ENCODE measurements around the gene RTTN.
"Not testable (repeated sequence)": the region's sequence is repeated elsewhere in the genome, so short reads cannot be mapped to it uniquely, and the experiment has no call there.

RTTN gene

GRCh38 chr18:69980509-69980908 lies 225.0 kb downstream of the RTTN start:
- no peak for DNase-seq (ENCODE audit: low read depth)

DNA sequence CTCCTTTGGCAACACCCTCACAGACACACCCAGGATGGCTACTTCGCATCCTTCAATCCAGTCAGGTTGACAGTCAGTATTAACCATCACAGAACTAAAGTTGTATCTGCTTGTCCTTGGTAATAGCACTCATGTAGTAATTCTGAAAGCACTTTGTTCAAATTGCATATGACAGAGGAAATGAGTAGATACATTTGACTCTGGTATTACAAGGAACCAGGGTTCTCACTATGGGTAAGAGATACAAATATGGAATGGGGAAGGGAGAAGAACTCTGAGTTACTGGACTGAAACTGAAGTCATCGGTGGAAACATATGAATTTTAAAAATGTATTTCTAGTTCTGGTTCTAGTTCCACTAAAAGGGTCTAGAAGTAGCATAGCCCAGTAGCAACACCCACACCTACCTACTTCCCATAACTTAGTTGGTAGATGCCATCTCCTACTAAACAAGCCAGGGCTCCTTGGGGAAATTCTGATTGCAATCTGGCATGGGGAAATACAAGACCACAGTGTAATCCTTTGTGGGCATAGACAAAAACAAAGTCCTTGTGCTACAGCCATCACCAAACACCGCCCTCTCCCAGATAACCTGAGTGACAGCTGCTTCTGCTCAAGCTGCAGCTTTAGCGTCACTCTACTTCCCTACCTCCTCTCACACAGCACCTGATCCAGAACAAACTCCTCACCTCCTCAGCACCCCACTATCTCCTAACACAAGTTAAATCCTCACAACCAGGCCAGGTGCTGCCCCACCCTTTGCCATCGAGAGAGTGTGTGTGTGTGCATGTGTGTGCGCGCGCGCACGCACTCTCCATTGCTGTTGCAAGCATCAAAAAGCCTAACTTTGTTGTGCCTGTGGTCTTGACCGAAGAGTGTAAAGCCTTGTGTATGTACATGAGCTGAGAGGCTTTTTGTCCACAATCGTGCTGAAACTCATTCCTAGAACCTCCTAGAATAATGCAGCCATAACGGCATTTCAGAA lies 226.5 kb downstream of the RTTN start:
- no peak for DNase-seq (ENCODE audit: low read depth)

DNA sequence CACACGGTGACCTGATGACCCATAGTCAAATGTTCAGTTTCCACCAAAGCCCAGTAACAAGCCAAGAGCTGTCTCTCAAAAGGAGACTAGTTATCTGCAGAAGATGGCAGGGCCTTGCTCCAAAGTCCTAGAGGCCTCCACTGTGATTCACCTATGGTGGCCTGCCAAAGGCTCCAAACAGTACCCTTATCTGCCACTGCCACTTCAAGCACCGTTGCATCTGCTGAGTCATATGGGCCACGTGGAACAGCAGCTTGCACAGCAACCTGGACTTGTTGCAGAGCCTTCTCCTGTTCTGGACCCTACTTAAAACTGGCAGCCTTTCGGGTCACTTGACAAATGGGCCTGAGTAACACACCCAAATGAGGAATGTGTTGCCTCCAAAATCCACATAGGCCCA lies 230.2 kb downstream of the RTTN start:
- not testable (repeated sequence) for DNase-seq (ENCODE audit: low read depth)

DNA sequence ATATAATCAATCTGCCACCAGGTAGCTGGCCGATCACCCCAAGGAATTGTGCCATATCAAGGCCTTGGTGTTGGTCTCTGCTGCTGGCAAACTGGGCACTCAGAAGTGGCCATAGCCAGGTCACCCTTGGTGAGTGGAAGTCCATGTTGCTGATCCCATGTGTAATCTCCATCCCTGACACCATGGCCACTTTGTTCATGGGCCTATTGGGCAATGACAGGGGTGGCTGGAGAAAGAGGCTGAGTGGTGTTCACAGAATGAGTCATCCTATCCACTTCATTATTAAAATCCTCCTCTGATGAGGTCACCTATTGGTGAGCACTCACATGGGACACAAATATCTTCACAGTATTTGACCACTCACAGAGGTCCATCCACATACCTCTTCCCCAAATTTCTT lies 231.1 kb downstream of the RTTN start:
- no peak for DNase-seq (ENCODE audit: low read depth)

GRCh38 chr18:69969491-69969890 lies 236.0 kb downstream of the RTTN start:
- DNase-seq (ENCODE audit: low read depth), result no peak

- no peak for DNase-seq (ENCODE audit: low read depth)
These were observed 237.4 kb downstream of the RTTN start for GRCh38 chr18:69968039-69968438.

- no peak for DNase-seq (ENCODE audit: low read depth)
These were observed 242.3 kb downstream of the RTTN start for GRCh38 chr18:69963196-69963595.

DNA sequence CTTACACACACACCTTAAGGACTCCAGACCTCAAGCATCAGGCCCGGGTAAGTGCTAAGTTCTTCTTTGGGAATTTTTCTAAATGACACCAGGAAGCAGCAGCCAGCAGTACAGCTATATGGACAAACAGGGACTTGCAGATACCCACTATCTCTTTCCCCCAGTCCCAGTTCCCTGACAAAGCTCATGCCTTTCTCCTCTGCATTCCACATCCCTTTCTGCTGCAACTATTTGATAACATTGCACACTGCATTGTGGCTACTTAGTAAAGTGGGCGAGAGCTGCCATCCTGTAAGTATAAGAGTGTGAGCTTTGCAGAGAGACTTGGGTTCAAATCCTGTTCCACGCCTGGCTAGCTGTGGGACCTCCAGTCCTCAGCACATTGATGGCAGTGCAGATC lies 243.8 kb downstream of the RTTN start:
- DNase-seq (ENCODE audit: low read depth), result no peak

DNA sequence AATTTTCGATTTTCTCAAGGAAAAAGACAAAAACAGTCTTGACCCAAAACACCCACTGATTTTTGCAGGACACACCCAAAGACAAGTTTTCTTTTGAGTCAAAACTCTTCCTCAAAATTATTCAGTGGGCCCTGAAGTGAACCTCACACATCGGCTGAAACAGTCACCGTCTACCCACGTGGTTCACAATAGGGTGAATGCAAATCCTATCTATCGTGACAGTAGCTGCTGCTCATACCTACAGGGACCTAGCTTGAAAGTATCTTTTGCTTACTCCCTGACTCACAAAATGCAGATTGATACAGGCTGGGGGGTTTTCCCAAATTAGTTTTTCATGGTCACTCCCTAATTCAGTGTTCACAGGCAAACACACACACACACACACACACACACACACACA lies 247.1 kb downstream of the RTTN start:
- DNase-seq (ENCODE audit: low read depth), result no peak

- DNase-seq (ENCODE audit: low read depth), result no peak
These were observed 247.7 kb downstream of the RTTN start for GRCh38 chr18:69957747-69958146.

- no peak for DNase-seq (ENCODE audit: low read depth)
These were observed 248.5 kb downstream of the RTTN start for GRCh38 chr18:69956665-69957620.

DNA sequence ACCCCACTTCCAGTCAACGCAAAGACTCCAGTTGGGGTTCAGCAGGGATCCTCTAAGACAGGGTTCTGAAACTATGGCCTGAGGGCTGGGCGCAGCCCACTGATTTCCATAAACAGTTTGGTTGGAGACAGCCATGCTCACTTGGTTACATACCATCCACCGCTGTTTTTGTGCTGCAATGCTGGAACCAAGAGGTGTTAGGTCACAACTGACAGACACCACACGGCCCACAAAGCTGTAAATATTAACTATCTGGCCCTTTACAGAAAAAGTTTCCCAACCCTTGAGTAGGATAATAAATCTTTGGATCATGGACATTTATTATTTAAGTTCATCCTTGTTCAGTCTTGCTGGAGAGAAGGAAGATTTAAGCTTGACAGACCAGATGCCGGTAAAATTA lies 249.4 kb downstream of the RTTN start:
- no peak for DNase-seq (ENCODE audit: low read depth)

GRCh38 chr18:69954719-69955480 lies 250.6 kb downstream of the RTTN start:
- no peak for DNase-seq (ENCODE audit: low read depth)

DNA sequence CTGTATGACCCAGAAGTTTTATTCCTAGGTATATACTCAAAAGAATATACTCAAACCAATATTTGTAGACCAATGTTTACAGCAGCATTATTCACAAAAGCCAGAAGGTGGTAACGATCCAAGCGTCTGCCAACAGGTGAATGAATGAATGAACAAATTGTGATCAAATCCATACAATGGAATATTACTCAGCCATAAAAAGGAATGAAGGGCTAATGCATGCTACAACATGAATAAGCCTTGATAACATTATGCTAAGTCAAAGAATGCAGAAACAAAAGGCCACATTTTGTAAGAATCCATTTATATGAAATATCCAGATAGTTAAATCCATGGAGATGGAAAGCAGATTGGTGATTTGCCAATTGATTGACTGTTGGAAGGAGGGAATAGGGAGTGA lies 252.3 kb downstream of the RTTN start:
- DNase-seq (ENCODE audit: low read depth), result no peak

All from activated T-cell treated with anti-CD3 and anti-CD28 coated beads for 1 hour (primary cell).